ENCODE measurements around the gene MOB1A. TPM values are rescaled to one million over a fixed set of nuclear protein-coding genes. Genes with fewer than 3 reads are reported as not detected.

MOB1A gene
- total and polyA plus RNA-seq, 2 of the 13 experiments (the other 11 are each of a cell fraction or from before 2014, with no cell fraction given): 48.2 to 139 TPM

GRCh38 chr2:74147727-74148456 is 30.8 kb downstream of the MOB1A start, which contains the start of gene BOLA3 (continued):
- 0 out of 2 replicates have a peak, but pooled peaks have one; percentile 26 for TF ChIP-seq FUBP1 (CRISPR knock-in tag; IDR thresholded peaks at IDR 0.05; ENCODE audit: borderline replicate concordance)
- TF ChIP-seq MTF1 (CRISPR knock-in tag; IDR thresholded peaks at IDR 0.05): no peak
- no peak for TF ChIP-seq KDM4B (CRISPR knock-in tag; IDR thresholded peaks at IDR 0.05)
- TF ChIP-seq RARA (CRISPR knock-in tag; IDR thresholded peaks at IDR 0.05): peak; percentile 77
- no peak; the same call in 1 of the 2 replicates for TF ChIP-seq ZNF34 (CRISPR knock-in tag; IDR thresholded peaks at IDR 0.05; ENCODE audit: borderline replicate concordance)
- no peak for TF ChIP-seq ZNF720 (CRISPR knock-in tag; IDR thresholded peaks at IDR 0.05)
- TF ChIP-seq, protein P1, sequence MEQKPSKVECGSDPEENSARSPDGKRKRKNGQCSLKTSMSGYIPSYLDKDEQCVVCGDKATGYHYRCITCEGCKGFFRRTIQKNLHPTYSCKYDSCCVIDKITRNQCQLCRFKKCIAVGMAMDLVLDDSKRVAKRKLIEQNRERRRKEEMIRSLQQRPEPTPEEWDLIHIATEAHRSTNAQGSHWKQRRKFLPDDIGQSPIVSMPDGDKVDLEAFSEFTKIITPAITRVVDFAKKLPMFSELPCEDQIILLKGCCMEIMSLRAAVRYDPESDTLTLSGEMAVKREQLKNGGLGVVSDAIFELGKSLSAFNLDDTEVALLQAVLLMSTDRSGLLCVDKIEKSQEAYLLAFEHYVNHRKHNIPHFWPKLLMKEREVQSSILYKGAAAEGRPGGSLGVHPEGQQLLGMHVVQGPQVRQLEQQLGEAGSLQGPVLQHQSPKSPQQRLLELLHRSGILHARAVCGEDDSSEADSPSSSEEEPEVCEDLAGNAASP (CRISPR knock-in tag; IDR thresholded peaks at IDR 0.05; ENCODE audit: borderline replicate concordance): peak; percentile 97
- no peak for TF ChIP-seq FIP1L1 (IDR thresholded peaks at IDR 0.05; ENCODE audit: borderline replicate concordance, insufficient read depth, low read depth, low read length)
- TF ChIP-seq KLF12 (CRISPR knock-in tag; IDR thresholded peaks at IDR 0.05; ENCODE audit: borderline replicate concordance): peak; percentile 97
- TF ChIP-seq, protein P2, sequence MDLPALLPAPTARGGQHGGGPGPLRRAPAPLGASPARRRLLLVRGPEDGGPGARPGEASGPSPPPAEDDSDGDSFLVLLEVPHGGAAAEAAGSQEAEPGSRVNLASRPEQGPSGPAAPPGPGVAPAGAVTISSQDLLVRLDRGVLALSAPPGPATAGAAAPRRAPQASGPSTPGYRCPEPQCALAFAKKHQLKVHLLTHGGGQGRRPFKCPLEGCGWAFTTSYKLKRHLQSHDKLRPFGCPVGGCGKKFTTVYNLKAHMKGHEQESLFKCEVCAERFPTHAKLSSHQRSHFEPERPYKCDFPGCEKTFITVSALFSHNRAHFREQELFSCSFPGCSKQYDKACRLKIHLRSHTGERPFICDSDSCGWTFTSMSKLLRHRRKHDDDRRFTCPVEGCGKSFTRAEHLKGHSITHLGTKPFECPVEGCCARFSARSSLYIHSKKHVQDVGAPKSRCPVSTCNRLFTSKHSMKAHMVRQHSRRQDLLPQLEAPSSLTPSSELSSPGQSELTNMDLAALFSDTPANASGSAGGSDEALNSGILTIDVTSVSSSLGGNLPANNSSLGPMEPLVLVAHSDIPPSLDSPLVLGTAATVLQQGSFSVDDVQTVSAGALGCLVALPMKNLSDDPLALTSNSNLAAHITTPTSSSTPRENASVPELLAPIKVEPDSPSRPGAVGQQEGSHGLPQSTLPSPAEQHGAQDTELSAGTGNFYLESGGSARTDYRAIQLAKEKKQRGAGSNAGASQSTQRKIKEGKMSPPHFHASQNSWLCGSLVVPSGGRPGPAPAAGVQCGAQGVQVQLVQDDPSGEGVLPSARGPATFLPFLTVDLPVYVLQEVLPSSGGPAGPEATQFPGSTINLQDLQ (CRISPR knock-in tag; IDR thresholded peaks at IDR 0.05): no peak
- peak; percentile 93 for TF ChIP-seq MAZ (IDR thresholded peaks at IDR 0.05; ENCODE audit: borderline replicate concordance, low read depth, low read length)
- TF ChIP-seq MAZ (CRISPR knock-in tag; IDR thresholded peaks at IDR 0.05; ENCODE audit: low read depth): peak; percentile 98
- TF ChIP-seq TCF12 (IDR thresholded peaks at IDR 0.05): no peak
- peak; percentile 82 for TF ChIP-seq TCF12 (CRISPR knock-in tag; IDR thresholded peaks at IDR 0.05)
- TF ChIP-seq DMAP1 (CRISPR knock-in tag; IDR thresholded peaks at IDR 0.05): peak; percentile 93
- TF ChIP-seq, protein P3, sequence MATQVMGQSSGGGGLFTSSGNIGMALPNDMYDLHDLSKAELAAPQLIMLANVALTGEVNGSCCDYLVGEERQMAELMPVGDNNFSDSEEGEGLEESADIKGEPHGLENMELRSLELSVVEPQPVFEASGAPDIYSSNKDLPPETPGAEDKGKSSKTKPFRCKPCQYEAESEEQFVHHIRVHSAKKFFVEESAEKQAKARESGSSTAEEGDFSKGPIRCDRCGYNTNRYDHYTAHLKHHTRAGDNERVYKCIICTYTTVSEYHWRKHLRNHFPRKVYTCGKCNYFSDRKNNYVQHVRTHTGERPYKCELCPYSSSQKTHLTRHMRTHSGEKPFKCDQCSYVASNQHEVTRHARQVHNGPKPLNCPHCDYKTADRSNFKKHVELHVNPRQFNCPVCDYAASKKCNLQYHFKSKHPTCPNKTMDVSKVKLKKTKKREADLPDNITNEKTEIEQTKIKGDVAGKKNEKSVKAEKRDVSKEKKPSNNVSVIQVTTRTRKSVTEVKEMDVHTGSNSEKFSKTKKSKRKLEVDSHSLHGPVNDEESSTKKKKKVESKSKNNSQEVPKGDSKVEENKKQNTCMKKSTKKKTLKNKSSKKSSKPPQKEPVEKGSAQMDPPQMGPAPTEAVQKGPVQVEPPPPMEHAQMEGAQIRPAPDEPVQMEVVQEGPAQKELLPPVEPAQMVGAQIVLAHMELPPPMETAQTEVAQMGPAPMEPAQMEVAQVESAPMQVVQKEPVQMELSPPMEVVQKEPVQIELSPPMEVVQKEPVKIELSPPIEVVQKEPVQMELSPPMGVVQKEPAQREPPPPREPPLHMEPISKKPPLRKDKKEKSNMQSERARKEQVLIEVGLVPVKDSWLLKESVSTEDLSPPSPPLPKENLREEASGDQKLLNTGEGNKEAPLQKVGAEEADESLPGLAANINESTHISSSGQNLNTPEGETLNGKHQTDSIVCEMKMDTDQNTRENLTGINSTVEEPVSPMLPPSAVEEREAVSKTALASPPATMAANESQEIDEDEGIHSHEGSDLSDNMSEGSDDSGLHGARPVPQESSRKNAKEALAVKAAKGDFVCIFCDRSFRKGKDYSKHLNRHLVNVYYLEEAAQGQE (IDR thresholded peaks at IDR 0.05; ENCODE audit: borderline replicate concordance in 1 of 2, low read depth in 1 of 2, low read length in 2 of 2): peak in 1 of 2 experiments; percentile 62; a peak in 1 of 4 replicates
- no peak for TF ChIP-seq ZNF510 (CRISPR knock-in tag; IDR thresholded peaks at IDR 0.05; ENCODE audit: low read depth)
- no peak for TF ChIP-seq NBN (conservative IDR thresholded peaks at IDR 0.05)
- TF ChIP-seq ZEB1 (IDR thresholded peaks at IDR 0.05; ENCODE audit: insufficient replicate concordance, low read depth): peak; percentile 30
